Measurements from ENCODE around the gene ANKFN1. TPM values are rescaled to one million over a fixed set of nuclear protein-coding genes. Genes with fewer than 3 reads are reported as not detected.

Gene ANKFN1
- total RNA-seq, 1 experiment from 2014 or later, result not detected

- DNase-seq (ENCODE audit: low read depth, low spot score), result no peak
Measured at GRCh38 chr17:56142325-56142724, 10.9 kb upstream of the ANKFN1 start.

DNA sequence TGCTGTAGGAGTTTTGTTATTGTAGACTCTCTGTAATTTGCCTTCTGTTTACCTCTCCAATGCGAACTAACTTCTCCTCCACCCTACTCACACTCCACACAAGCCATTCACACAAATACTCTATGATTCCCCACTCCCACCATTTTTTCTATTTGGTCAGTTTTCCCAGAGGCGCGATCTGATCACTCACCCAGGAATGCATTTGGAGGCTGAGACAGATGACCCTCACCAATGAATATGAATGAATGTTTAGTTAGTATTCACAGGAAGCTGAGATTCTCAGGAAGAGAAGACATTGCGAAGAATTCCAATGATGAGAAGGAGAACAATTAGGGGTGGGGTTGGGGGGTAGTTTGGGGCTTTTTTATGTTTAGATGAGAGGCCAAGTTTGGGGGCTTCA lies 10.5 kb upstream of the ANKFN1 start:
- in situ Hi-C loops (cut with HindIII; ENCODE audit: low pct_unique_long_range_greater_than_20kb, low sequenced_read_pairs), result no loop called here
- Histone ChIP-seq H3K9me3 (ENCODE audit: control insufficient read depth, insufficient read depth, low read depth, low read length) (no peaks in the 10 kb centered on the region), H3K27ac (ENCODE audit: low read length) (no peak overlapping the region), H3K4me1 (ENCODE audit: control insufficient read depth, insufficient read depth, low read length) (no peaks in the 10 kb centered on the region), H3K36me3 (ENCODE audit: control insufficient read depth, insufficient read depth, low read length) (no peaks in the 10 kb centered on the region), H3K27me3 (ENCODE audit: control insufficient read depth, insufficient read depth, low read length) (no peaks in the 10 kb centered on the region), H3K4me3 (ENCODE audit: low read depth in 2 of 2, low read length in 2 of 2) (no peak overlapping the region)
- ChIA-PET CTCF (no interaction called here), POLR2A (no interaction called here)
- no peak for ATAC-seq
- BruUV-seq (replicated peaks), result no TSS peak
- DNase-seq (ENCODE audit: low read depth, low spot score), result no peak
- TF ChIP-seq POLR2AphosphoS5 (IDR thresholded peaks at IDR 0.05; ENCODE audit: low read depth, low read length) (no peak), SIN3A (IDR thresholded peaks at IDR 0.05; ENCODE audit: borderline replicate concordance, insufficient read depth, low read depth, low read length) (no peak), CTCF (IDR thresholded peaks at IDR 0.05) (no peak), TCF7L2 (IDR thresholded peaks at IDR 0.05; ENCODE audit: low read depth, low read length) (no peak)
- TF ChIP-seq, protein P1, sequence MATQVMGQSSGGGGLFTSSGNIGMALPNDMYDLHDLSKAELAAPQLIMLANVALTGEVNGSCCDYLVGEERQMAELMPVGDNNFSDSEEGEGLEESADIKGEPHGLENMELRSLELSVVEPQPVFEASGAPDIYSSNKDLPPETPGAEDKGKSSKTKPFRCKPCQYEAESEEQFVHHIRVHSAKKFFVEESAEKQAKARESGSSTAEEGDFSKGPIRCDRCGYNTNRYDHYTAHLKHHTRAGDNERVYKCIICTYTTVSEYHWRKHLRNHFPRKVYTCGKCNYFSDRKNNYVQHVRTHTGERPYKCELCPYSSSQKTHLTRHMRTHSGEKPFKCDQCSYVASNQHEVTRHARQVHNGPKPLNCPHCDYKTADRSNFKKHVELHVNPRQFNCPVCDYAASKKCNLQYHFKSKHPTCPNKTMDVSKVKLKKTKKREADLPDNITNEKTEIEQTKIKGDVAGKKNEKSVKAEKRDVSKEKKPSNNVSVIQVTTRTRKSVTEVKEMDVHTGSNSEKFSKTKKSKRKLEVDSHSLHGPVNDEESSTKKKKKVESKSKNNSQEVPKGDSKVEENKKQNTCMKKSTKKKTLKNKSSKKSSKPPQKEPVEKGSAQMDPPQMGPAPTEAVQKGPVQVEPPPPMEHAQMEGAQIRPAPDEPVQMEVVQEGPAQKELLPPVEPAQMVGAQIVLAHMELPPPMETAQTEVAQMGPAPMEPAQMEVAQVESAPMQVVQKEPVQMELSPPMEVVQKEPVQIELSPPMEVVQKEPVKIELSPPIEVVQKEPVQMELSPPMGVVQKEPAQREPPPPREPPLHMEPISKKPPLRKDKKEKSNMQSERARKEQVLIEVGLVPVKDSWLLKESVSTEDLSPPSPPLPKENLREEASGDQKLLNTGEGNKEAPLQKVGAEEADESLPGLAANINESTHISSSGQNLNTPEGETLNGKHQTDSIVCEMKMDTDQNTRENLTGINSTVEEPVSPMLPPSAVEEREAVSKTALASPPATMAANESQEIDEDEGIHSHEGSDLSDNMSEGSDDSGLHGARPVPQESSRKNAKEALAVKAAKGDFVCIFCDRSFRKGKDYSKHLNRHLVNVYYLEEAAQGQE (IDR thresholded peaks at IDR 0.05; ENCODE audit: insufficient read depth in 1 of 2, low read depth in 2 of 2, low read length in 1 of 2), result no peak
- intact Hi-C loops (cut with micrococcal nuclease; ENCODE audit: unreplicated experiment), result no loop called here

More at GRCh38 chr17:56142325-56142724, 10.9 kb upstream of the ANKFN1 start:
- H3K4me3 ChIP-seq (ENCODE audit: low read depth in 2 of 2, low read length in 2 of 2), result no peak overlapping the region
- H3K9me3 ChIP-seq (ENCODE audit: control insufficient read depth, insufficient read depth, low read depth, low read length), result no peaks in the 10 kb centered on the region
- H3K27ac ChIP-seq (ENCODE audit: low read length), result no peak overlapping the region
- POLR2A ChIA-PET, result no interaction called here
- no peaks in the 10 kb centered on the region for H3K36me3 ChIP-seq (ENCODE audit: control insufficient read depth, insufficient read depth, low read length)
- CTCF ChIA-PET, result no interaction called here
- no TSS peak for BruUV-seq (replicated peaks)
- ATAC-seq, result no peak
- no peaks in the 10 kb centered on the region for H3K27me3 ChIP-seq (ENCODE audit: control insufficient read depth, insufficient read depth, low read length)
- intact Hi-C loops (cut with micrococcal nuclease; ENCODE audit: unreplicated experiment), result no loop called here
- in situ Hi-C loops (cut with HindIII; ENCODE audit: low pct_unique_long_range_greater_than_20kb, low sequenced_read_pairs), result no loop called here
- TF ChIP-seq CTCF (IDR thresholded peaks at IDR 0.05) (no peak), TCF7L2 (IDR thresholded peaks at IDR 0.05; ENCODE audit: low read depth, low read length) (no peak), SIN3A (IDR thresholded peaks at IDR 0.05; ENCODE audit: borderline replicate concordance, insufficient read depth, low read depth, low read length) (no peak), POLR2AphosphoS5 (IDR thresholded peaks at IDR 0.05; ENCODE audit: low read depth, low read length) (no peak)
- TF ChIP-seq, protein P1 (IDR thresholded peaks at IDR 0.05; ENCODE audit: insufficient read depth in 1 of 2, low read depth in 2 of 2, low read length in 1 of 2), result no peak
- no peaks in the 10 kb centered on the region for H3K4me1 ChIP-seq (ENCODE audit: control insufficient read depth, insufficient read depth, low read length)
